LNCAP (cell line): ENCODE results near the gene PIGB.

Experiments used
- TF ChIP-seq, protein P1 (sequence below): fragments of 450-650 bp; IDR thresholded peaks from 2 replicates; pipeline ENCODE4 v1.5.1; 2017; ENCODE audit warnings: mild to moderate bottlenecking

Gene PIGB

DNA sequence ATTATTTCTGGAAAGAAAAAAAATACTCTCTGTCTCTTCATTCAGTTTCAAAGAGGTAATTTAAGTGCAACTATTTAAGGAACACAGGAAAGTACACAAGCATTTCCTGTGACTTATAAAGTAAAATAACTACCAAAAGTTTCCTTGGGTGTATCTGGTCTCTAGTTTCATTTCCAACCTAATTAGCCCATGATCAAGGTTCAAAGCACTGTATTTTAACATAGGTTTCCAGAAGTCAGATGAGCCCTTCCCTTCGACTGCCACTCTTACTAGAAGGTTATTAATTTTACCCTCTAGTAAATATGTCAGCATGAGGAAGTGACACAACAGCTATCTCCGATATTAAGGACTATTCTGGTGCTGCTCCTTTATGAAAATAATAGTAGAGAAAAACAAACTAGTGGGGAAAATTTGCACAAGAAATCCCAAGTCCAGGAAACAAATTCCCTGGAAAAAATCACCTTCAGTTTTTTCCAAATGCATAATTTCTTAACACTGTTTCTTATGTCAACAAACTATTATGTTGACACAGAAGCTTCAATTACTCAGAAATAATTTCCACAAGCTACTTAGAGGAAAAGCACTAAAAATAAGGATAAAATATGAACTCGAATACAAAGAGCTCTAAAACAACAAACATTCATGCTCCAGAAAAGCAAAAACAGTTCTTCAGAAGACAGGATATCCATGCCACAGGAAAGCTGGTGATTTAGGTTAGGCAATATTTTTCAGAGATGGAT, 53.8 kb downstream of the PIGB start:
- TF ChIP-seq, protein P1, sequence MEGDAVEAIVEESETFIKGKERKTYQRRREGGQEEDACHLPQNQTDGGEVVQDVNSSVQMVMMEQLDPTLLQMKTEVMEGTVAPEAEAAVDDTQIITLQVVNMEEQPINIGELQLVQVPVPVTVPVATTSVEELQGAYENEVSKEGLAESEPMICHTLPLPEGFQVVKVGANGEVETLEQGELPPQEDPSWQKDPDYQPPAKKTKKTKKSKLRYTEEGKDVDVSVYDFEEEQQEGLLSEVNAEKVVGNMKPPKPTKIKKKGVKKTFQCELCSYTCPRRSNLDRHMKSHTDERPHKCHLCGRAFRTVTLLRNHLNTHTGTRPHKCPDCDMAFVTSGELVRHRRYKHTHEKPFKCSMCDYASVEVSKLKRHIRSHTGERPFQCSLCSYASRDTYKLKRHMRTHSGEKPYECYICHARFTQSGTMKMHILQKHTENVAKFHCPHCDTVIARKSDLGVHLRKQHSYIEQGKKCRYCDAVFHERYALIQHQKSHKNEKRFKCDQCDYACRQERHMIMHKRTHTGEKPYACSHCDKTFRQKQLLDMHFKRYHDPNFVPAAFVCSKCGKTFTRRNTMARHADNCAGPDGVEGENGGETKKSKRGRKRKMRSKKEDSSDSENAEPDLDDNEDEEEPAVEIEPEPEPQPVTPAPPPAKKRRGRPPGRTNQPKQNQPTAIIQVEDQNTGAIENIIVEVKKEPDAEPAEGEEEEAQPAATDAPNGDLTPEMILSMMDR, result no peak

DNA sequence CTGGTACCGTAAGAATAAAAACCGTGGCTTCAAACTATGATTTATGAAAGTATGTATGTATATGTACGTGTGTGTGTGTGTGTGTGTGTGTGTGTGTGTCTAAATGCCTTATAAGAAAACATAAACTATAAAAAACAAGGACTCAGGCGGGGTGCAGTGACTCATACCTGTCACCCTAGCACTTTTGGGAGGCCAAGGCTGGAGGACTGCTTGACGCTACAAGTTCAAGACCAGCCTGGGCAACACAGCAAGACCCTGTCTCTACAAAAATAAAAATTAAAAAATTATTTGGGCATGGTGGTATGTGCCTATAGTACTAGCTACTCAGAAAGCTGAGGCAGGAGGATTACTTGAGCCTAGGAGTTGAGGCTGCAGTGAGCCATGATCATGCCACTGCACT, 60.1 kb downstream of the PIGB start:
- TF ChIP-seq, protein P1, result no peak

DNA sequence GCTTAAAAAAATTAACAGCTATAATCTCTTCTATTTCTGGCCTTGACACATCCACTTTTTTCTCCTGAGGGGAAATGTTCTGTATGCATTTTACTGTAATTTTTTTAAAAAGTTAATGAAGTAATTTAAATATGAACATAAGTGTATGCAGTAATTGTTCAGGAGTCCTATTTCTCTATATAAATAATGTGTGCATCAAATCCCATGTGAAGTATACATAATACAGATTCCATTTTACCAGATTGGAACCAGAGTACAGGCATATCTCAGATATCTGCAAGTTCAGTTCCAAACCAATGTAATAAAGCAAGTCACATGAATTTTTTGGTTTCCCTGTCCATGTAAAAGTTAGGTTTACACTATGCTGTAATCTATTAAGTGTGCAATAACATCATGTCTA, 62.6 kb downstream of the PIGB start:
- TF ChIP-seq, protein P1, result no peak

DNA sequence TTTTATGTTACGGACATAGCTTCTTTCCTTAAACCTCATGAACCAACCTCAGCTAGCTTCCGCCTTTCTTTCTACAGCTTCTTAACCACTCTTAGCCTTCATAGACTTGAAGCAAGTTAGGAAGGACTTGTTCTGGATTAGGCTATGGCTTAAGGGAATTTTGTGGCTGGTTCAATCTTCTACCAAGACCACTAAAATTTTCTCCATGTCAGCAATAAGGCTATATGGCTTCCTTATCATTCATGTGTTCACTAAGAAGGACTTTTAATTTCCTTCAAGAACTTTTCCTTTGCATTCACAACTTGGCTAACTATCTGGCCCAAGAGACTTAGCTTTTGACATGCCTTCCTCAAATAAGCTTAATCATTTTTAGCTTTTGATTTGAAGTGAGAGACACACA, 64.7 kb downstream of the PIGB start:
- TF ChIP-seq, protein P1, result no peak

DNA sequence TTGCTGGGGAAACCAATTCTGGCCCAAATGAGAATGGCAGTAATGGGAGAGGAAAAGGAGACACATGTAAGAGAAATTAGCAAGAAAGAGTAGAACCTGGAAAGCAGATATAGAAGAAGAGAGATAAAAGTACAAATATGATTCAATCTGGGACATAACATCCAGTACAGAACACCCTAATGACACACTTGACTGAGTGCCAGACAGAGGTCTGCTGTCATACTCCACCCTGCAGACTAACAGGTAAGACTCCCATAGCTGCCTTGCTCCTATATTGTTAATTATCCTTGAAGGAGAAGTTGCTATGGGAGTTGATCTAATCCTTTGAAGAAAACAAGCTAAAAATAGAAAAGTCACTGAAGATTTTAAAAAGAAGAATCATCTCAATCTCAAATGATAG, 68.0 kb downstream of the PIGB start:
- TF ChIP-seq, protein P1, result no peak

DNA sequence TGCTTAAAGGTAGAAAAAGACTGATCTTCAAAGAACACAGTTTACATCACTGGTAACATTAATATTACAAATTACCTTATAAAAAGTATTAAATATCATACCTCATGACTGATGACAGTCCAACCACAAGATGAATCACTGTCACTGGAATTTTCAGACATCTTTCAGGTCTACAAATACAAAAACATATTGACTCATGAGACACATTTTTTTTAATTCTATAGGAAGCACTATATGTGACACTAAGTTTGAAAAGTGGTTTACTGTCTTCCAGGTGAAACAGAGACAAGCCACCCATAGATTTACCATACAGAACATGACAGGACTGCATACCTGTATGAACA, 70.2 kb downstream of the PIGB start:
- TF ChIP-seq, protein P1, result no peak

DNA sequence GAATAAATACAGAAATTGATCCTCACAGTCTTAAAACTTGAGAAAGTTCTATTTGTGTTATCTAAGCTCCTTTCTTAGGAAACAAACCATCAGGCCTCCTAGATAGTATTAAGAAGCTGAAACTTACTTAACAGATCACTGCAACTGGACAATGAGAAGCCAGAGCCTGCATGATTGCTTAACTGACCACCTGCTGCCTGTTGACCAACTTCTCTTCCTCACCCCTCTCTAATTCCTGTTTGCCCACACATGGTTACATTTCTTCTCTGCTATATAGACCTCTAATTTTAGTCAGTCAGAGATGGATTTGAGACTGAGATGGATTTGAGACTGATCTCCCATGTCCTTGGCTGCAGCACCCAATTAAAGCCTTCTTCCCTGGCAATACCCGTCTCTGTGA, 75.7 kb downstream of the PIGB start:
- TF ChIP-seq, protein P1, result no peak

DNA sequence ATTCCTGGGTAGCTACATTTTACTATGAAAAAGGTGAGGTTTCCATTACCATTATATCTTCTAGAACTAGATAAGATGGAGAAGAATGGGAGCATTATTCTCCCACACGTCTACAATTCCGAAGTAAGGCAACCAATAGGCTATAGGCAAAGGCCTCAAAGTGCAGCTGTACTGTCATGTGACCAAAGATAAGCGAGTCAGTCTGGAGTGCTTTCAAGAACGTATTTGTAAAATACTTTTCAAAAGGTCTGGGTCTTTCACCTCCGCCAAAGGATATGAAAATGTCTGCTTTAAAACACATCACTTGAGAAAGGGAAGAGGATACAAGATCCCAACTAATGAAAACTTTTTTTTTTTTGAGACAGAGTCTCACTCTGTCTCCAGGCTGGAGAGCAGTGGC, 79.2 kb downstream of the PIGB start:
- TF ChIP-seq, protein P1, result no peak
